Measurements from ENCODE around the gene ARL6IP4.

The ARL6IP4 gene

GRCh38 chr12:123001464-123001863, 21.0 kb downstream of the ARL6IP4 start:
- DNase-seq (ENCODE audit: low read depth in 2 of 2), result no peak
- H3K4me3 ChIP-seq (replicated peaks in 1 of 2; ENCODE audit: low read depth in 2 of 2, low read length in 2 of 2), result no peak overlapping the region
- no peak for TF ChIP-seq CTCF (IDR thresholded peaks at IDR 0.05; ENCODE audit: low read depth, low read length)

- no peak for TF ChIP-seq CTCF (IDR thresholded peaks at IDR 0.05; ENCODE audit: low read depth, low read length)
- DNase-seq (ENCODE audit: low read depth in 2 of 2), result no peak
- no peak overlapping the region for H3K4me3 ChIP-seq (replicated peaks in 1 of 2; ENCODE audit: low read depth in 2 of 2, low read length in 2 of 2)
Measured at GRCh38 chr12:123003257-123003656, 22.8 kb downstream of the ARL6IP4 start.

- DNase-seq (ENCODE audit: low read depth in 2 of 2), result no peak
- no peak for TF ChIP-seq CTCF (IDR thresholded peaks at IDR 0.05; ENCODE audit: low read depth, low read length)
- H3K4me3 ChIP-seq (replicated peaks in 1 of 2; ENCODE audit: low read depth in 2 of 2, low read length in 2 of 2), result no peak overlapping the region
Measured at GRCh38 chr12:123004287-123004686, 23.8 kb downstream of the ARL6IP4 start.

- DNase-seq (ENCODE audit: low read depth in 2 of 2), result no peak
- H3K4me3 ChIP-seq (replicated peaks in 1 of 2; ENCODE audit: low read depth in 2 of 2, low read length in 2 of 2), result no peak overlapping the region
- TF ChIP-seq CTCF (IDR thresholded peaks at IDR 0.05; ENCODE audit: low read depth, low read length), result no peak
Measured at GRCh38 chr12:123005081-123005626, 24.7 kb downstream of the ARL6IP4 start.

- no peak for DNase-seq (ENCODE audit: low read depth in 2 of 2)
- H3K4me3 ChIP-seq (replicated peaks in 1 of 2; ENCODE audit: low read depth in 2 of 2, low read length in 2 of 2), result no peak overlapping the region
- TF ChIP-seq CTCF (IDR thresholded peaks at IDR 0.05; ENCODE audit: low read depth, low read length), result no peak
Measured at GRCh38 chr12:123006977-123007376, 26.5 kb downstream of the ARL6IP4 start.

- no peak for TF ChIP-seq CTCF (IDR thresholded peaks at IDR 0.05; ENCODE audit: low read depth, low read length)
- DNase-seq (ENCODE audit: low read depth in 2 of 2), result no peak
- no peak overlapping the region for H3K4me3 ChIP-seq (replicated peaks in 1 of 2; ENCODE audit: low read depth in 2 of 2, low read length in 2 of 2)
Measured at GRCh38 chr12:123010110-123010509, 29.6 kb downstream of the ARL6IP4 start.

GRCh38 chr12:123010681-123011080, 30.2 kb downstream of the ARL6IP4 start:
- H3K4me3 ChIP-seq (replicated peaks in 1 of 2; ENCODE audit: low read depth in 2 of 2, low read length in 2 of 2), result no peak overlapping the region
- no peak for TF ChIP-seq CTCF (IDR thresholded peaks at IDR 0.05; ENCODE audit: low read depth, low read length)
- DNase-seq (ENCODE audit: low read depth in 2 of 2), result no peak
